Right lobe of liver (tissue), 4 donors: ENCODE data around the gene CBLN1.
"Not testable (repeated sequence)": the region's sequence is repeated elsewhere in the genome, so short reads cannot be mapped to it uniquely, and the experiment has no call there.

Source experiments
- CTCF ChIP-seq, 4 donors: fragments of 200-600 bp in 3 of 4; fragments of 450-650 bp in 1 of 4; IDR thresholded peaks; one replicate each; pipeline versions ENCODE4 v1.5.1 to v1.8.0; 2016 to 2022; ENCODE audit warnings: antibody characterized with exemption in 4 of 4, mild to moderate bottlenecking in 2 of 4
- POLR2A ChIP-seq: fragments of 450-650 bp; IDR thresholded peaks from one replicate; pipeline ENCODE4 v1.6.1; 2017; ENCODE audit warnings: antibody characterized with exemption, mild to moderate bottlenecking
- donor health status: DM: no; HTN: no; CAD: no.
- donor health status: DM: no; HTN: no; CAD: no.
- donor health status: DM: no; HTN: yes; CAD: no.

GRCh38 chr16:49228335-49228734 is 53.3 kb downstream of the CBLN1 start:
- TF ChIP-seq CTCF (IDR thresholded peaks at IDR 0.05); POLR2A: not testable (repeated sequence)
